IPS DF 6.9 (cell line): Measurements from ENCODE around the gene NAT14.

Source experiments
- DNase-seq: peaks from one replicate; pipeline ENCODE4 v3.0.0-alpha.2; 2013; ENCODE audit warnings: low read depth, low spot score
- H3K27ac ChIP-seq: one replicate; pipeline ENCODE4 v1.5.1; 2013; ENCODE audit warnings: low read length, control low read depth
- H3K27me3 ChIP-seq: 2 replicates; pipeline ENCODE4 v1.6.1; 2013; ENCODE audit warnings: mild to moderate bottlenecking, low read length; ENCODE audit not compliant: control insufficient read depth, insufficient read depth
- H3K36me3 ChIP-seq: 2 replicates; pipeline ENCODE4 v1.6.1; 2013; ENCODE audit warnings: low read length; ENCODE audit not compliant: control insufficient read depth, insufficient read depth
- H3K4me1 ChIP-seq: 2 replicates; pipeline ENCODE4 v1.6.1; 2013; ENCODE audit warnings: low read length; ENCODE audit not compliant: control insufficient read depth, insufficient read depth
- H3K4me3 ChIP-seq: 2 replicates; pipeline ENCODE4 v1.5.1; 2013; ENCODE audit warnings: mild to moderate bottlenecking, low read length
- H3K9me3 ChIP-seq: 2 replicates; pipeline ENCODE4 v1.6.1; 2013; ENCODE audit warnings: low read length, inconsistent platforms; ENCODE audit not compliant: control insufficient read depth, insufficient read depth
- WGBS: extraction: QIAGEN DNeasy Blood & Tissue Kit; methylation state at CpG from one replicate; pipeline ENCODE4 v1.1.7; 2013; ENCODE audit warnings: mixed read lengths, missing lambda C conversion rate; ENCODE audit not compliant: insufficient read length, insufficient coverage; 5-methylcytosine and 5-hydroxymethylcytosine counted together

NAT14 gene

GRCh38 chr19:55461974-55462626, 22.9 kb upstream of the NAT14 start:
- WGBS = no CpG with 5 or more reads among the region's 27 CpGs
- Histone ChIP-seq H3K9me3 (no peaks in the 10 kb centered on the region), H3K4me1 (peaks cover 4% of the 10 kb centered on the region), H3K4me3 (peak overlapping the region; percentile 7; the same call in 1 of the 2 replicates), H3K36me3 (no peaks in the 10 kb centered on the region), H3K27ac (no peak overlapping the region), H3K27me3 (no peaks in the 10 kb centered on the region)
- no peak for DNase-seq

GRCh38 chr19:55462722-55463121, 22.3 kb upstream of the NAT14 start:
- DNase-seq = no peak
- H3K9me3 ChIP-seq = no peaks in the 10 kb centered on the region
- H3K4me1 ChIP-seq = peaks cover 4% of the 10 kb centered on the region
- WGBS = no CpG with 5 or more reads among the region's 11 CpGs
- H3K36me3 ChIP-seq = no peaks in the 10 kb centered on the region
- H3K27me3 ChIP-seq = no peaks in the 10 kb centered on the region
- no peak overlapping the region for H3K27ac ChIP-seq
- H3K4me3 ChIP-seq = no peak overlapping the region

- no peak overlapping the region; the same call in 1 of the 2 replicates for H3K4me3 ChIP-seq
- H3K4me1 ChIP-seq = peaks cover 2% of the 10 kb centered on the region
- H3K36me3 ChIP-seq = no peaks in the 10 kb centered on the region
- H3K27ac ChIP-seq = no peak overlapping the region
- WGBS = no CpG with 5 or more reads among the region's 15 CpGs
- no peaks in the 10 kb centered on the region for H3K27me3 ChIP-seq
- no peaks in the 10 kb centered on the region for H3K9me3 ChIP-seq
- no peak for DNase-seq
Measured at GRCh38 chr19:55463583-55464031, 21.4 kb upstream of the NAT14 start.

- Histone ChIP-seq H3K9me3 (no peaks in the 10 kb centered on the region), H3K4me1 (peaks cover 2% of the 10 kb centered on the region), H3K27ac (no peak overlapping the region), H3K27me3 (no peaks in the 10 kb centered on the region), H3K36me3 (no peaks in the 10 kb centered on the region), H3K4me3 (no peak overlapping the region)
- WGBS = no CpG with 5 or more reads among the region's 23 CpGs
- DNase-seq = no peak
Measured at GRCh38 chr19:55464039-55464661, 20.8 kb upstream of the NAT14 start.

GRCh38 chr19:55464662-55465054, 20.3 kb upstream of the NAT14 start, which contains the start of gene C19orf85:
TSS of gene C19orf85 (minus strand) at chr19:55464751. CDS start at chr19:55464554, 197 bp downstream.
- WGBS = no CpG with 5 or more reads among the region's 14 CpGs
- H3K27me3 ChIP-seq = no peaks in the 10 kb centered on the region
- H3K9me3 ChIP-seq = no peaks in the 10 kb centered on the region
- no peak within 1 kb of the TSS for H3K4me3 ChIP-seq
- no peaks in the 10 kb centered on the region for H3K36me3 ChIP-seq
- H3K4me1 ChIP-seq = peaks cover 2% of the 10 kb centered on the region
- H3K27ac ChIP-seq = no peak within 1 kb of the TSS
- DNase-seq = no peak

GRCh38 chr19:55465460-55466240, 19.3 kb upstream of the NAT14 start:
- WGBS = no CpG with 5 or more reads among the region's 11 CpGs
- H3K27ac ChIP-seq = no peak overlapping the region
- peaks cover 2% of the 10 kb centered on the region for H3K4me1 ChIP-seq
- DNase-seq = no peak
- H3K36me3 ChIP-seq = no peaks in the 10 kb centered on the region
- H3K4me3 ChIP-seq = no peak overlapping the region
- no peaks in the 10 kb centered on the region for H3K9me3 ChIP-seq
- no peaks in the 10 kb centered on the region for H3K27me3 ChIP-seq

GRCh38 chr19:55466241-55466614, 18.8 kb upstream of the NAT14 start:
- H3K27ac ChIP-seq = no peak overlapping the region
- no peaks in the 10 kb centered on the region for H3K9me3 ChIP-seq
- no peaks in the 10 kb centered on the region for H3K36me3 ChIP-seq
- no peak for DNase-seq
- no peak overlapping the region for H3K4me3 ChIP-seq
- no CpG with 5 or more reads among the region's 4 CpGs for WGBS
- H3K4me1 ChIP-seq = peaks cover 2% of the 10 kb centered on the region
- H3K27me3 ChIP-seq = no peaks in the 10 kb centered on the region

GRCh38 chr19:55467236-55468053, 17.5 kb upstream of the NAT14 start:
- no CpG with 5 or more reads among the region's 29 CpGs for WGBS
- Histone ChIP-seq H3K4me3 (no peak overlapping the region), H3K4me1 (peaks cover 2% of the 10 kb centered on the region), H3K27ac (no peak overlapping the region), H3K27me3 (no peaks in the 10 kb centered on the region), H3K36me3 (no peaks in the 10 kb centered on the region), H3K9me3 (no peaks in the 10 kb centered on the region)
- DNase-seq = no peak

GRCh38 chr19:55468054-55468393, 17.0 kb upstream of the NAT14 start:
- H3K4me1 ChIP-seq = peaks cover 2% of the 10 kb centered on the region
- DNase-seq = no peak
- WGBS = no CpG with 5 or more reads among the region's 4 CpGs
- H3K9me3 ChIP-seq = no peaks in the 10 kb centered on the region
- H3K27ac ChIP-seq = no peak overlapping the region
- H3K27me3 ChIP-seq = no peaks in the 10 kb centered on the region
- no peaks in the 10 kb centered on the region for H3K36me3 ChIP-seq
- no peak overlapping the region for H3K4me3 ChIP-seq

- H3K27ac ChIP-seq = no peak overlapping the region
- no peaks in the 10 kb centered on the region for H3K36me3 ChIP-seq
- no CpG with 5 or more reads among the region's 13 CpGs for WGBS
- H3K4me1 ChIP-seq = peaks cover 2% of the 10 kb centered on the region; the same call in 1 of the 2 replicates
- no peak overlapping the region for H3K4me3 ChIP-seq
- DNase-seq = no peak
- H3K9me3 ChIP-seq = no peaks in the 10 kb centered on the region
- H3K27me3 ChIP-seq = no peaks in the 10 kb centered on the region
Measured at GRCh38 chr19:55471266-55471665, 13.7 kb upstream of the NAT14 start.
